GM21367 (cell line): Measurements from ENCODE around the gene TXNDC15.
A peak's percentile ranks its signal among the peaks of the same experiment; 100 is the strongest.
"Not testable (repeated sequence)": the region's sequence is repeated elsewhere in the genome, so short reads cannot be mapped to it uniquely, and the experiment has no call there.

ENCODE experiments used
- ATAC-seq: cut with Tn5 transposase; IDR thresholded peaks from one replicate; pipeline ENCODE4 v1.9.1; 2021; ENCODE audit not compliant: unreplicated experiment

Gene TXNDC15

DNA sequence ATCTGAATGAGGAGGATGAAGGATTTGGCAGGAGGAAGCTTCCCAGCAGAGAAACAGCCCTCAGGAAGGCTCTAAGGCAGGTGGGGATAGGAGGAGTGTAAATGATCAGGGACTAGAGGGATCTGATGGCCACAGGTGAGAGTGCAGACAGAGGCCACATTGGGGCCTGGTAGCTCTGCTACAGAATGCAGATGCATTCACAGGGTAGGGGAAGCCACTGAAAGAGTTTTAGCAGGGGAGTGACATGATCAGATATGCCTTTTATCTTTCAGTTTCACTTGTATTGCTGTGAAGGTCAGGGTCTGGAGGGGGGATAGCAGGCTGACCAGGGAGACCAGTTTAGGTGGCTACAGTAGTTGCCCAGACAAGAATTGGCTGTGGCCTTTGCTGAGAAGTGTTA is 3.0 kb downstream of the TXNDC15 start:
- ATAC-seq: no peak

DNA sequence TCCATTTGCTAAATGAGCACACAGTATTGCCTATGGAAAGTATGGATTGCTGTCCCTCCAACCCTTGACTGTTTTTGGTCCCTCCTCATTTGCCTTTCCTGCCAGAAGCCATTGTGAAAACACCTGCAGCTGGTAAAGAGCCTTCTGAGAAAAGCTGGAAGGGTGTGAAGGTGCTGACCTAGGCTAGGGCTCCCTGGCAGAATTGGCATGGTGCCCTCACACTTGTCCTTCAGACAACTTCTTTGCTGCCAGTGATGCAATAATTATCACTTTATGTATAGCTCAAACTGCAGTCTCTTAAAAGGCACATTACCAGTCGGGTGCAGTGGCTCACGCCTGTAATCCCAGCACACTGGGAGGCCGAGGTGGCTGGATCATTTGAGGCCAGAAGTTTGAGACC is 4.2 kb downstream of the TXNDC15 start:
- ATAC-seq: no peak

DNA sequence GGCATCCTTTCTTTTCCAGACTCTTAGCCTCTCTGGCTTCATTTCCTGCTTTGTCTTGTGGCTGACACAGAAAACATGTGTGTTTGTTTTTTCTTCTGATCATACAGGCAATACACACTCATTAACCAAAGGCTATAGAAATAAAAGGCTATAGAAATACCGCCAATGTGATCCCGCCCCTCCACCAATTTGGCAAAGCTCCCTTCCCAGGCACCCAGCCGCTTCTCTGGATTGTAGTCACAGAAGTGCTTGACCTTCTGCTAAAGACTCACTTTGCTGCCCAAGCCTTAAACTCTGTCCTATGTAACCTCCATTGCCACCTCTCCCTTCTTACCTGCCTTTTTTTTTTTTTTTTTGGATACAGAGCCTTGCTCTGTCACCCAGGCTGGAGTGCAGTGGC is 5.3 kb downstream of the TXNDC15 start:
- no peak for ATAC-seq

DNA sequence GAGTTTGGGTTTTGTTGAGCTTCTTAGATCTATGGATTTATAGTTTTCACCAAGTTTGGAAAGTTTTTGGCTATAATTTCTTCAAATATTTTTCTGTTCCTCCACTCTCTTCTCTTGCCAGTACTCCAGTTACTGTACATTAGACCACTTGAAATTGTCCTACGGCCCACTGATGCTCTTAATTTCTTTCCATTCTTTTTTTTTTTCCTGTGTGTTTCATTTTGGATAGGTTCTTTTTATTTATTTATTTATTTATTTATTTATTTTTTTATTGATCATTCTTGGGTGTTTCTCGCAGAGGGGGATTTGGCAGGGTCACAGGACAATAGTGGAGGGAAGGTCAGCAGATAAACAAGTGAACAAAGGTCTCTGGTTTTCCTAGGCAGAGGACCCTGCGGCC is 6.8 kb downstream of the TXNDC15 start:
- ATAC-seq: not testable (repeated sequence)

DNA sequence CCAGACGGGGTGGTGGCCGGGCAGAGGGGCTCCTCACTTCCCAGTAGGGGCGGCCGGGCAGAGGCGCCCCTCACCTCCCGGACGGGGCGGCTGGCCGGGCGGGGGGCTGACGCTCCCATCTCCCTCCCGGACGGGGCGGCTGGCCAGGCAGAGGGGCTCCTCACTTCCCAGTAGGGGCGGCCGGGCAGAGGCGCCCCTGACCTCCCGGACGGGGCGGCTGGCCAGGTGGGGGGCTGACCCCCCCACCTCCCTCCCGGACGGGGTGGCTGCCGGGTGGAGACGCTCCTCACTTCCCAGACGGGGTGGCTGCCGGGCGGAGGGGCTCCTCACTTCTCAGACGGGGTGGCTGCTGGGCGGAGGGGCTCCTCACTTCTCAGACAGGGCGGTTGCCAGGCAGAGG is 7.5 kb downstream of the TXNDC15 start:
- not testable (repeated sequence) for ATAC-seq

DNA sequence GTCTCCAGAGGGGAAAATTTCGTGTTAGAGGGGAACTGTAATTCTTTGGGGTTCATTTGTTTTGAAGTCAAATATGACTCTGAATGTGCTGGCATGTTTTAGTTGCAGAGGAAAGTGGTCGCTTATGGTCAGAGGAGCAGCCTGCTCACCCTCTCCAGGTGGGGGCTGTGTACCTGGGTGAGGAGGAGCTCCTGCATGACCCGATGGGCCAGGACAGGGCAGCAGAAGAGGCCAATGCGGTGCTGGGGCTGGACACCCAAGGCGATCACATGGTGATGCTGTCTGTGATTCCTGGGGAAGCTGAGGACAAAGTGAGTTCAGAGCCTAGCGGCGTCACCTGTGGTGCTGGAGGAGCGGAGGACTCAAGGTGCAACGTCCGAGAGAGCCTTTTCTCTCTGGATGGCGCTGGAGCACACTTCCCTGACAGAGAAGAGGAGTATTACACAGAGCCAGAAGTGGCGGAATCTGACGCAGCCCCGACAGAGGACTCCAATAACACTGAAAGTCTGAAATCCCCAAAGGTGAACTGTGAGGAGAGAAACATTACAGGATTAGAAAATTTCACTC is 13.5 kb downstream of the TXNDC15 start:
- ATAC-seq: no peak

DNA sequence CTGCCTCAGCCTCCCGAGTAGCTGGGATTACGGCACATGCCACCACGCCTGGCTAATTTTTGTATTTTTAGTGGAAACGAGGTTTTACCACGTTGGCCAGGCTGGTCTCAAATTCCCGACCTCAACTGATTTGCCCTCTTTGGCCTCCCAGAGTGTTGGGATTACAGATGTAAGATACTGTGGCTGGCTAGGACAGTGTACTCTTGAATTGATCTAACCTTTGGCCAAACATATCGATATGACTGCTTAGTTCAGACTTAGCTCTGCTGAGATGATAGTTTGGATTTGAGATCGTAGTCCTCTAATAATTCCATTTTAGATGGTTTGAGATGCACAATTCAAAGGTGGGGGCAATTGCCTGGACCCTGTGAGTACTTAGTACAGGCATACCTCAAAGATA is 15.2 kb downstream of the TXNDC15 start:
- no peak for ATAC-seq

DNA sequence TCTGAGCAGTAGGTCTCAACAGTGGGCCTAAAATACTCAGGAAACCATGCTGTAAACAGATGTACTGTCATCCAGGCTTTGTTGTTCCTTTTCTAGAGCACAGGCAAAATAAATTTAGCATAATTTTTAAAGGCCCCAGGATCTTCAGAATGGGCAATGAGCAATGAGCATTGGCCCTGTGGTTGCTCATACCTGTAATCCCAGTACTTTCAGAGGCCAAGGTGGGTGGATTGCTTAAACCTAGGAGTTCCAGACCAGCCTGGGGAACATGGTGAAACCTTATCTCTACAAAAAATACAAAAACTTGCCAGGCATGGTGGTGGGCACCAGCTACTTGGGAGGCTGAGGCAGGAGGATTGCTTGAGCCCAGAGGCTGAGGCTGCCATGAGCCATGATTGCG is 17.3 kb downstream of the TXNDC15 start:
- no peak for ATAC-seq

DNA sequence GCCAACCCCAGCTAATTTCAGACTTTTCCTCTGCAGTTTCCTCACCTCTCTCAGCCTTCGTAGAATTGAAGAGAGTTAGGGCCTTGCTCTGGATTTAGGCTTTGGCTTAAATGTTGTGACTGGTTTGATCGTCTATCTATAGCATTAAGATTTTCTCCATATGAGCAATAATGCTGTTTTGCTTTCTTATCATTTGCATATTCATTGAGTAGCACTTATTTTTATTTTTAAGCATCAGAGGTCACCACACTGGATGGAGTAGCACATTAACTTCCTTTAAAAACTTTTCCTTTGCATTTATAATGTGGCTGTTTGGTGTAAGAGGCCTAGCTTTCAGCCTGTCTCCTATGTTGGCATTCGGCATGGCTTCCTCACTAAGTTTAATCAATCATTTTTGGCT is 18.1 kb downstream of the TXNDC15 start:
- no peak for ATAC-seq

DNA sequence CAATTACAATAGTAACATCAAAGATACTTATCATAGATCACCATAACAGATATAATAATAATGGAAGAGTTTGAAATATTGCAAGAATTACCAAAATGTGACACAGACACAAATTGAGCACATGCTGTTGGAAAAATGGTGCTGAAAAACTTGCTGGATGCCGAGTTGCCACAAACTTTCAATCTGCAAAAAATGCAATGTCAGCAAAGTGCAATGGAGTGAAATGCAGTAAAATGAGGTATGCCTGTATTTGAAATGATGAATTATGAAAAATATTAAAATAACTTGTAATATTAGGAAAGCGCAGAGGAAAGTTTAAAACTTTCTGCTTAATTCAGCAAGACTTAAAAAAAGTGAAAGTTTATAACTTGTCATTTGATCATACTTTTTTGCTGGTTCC is 18.8 kb downstream of the TXNDC15 start:
- no peak for ATAC-seq

DNA sequence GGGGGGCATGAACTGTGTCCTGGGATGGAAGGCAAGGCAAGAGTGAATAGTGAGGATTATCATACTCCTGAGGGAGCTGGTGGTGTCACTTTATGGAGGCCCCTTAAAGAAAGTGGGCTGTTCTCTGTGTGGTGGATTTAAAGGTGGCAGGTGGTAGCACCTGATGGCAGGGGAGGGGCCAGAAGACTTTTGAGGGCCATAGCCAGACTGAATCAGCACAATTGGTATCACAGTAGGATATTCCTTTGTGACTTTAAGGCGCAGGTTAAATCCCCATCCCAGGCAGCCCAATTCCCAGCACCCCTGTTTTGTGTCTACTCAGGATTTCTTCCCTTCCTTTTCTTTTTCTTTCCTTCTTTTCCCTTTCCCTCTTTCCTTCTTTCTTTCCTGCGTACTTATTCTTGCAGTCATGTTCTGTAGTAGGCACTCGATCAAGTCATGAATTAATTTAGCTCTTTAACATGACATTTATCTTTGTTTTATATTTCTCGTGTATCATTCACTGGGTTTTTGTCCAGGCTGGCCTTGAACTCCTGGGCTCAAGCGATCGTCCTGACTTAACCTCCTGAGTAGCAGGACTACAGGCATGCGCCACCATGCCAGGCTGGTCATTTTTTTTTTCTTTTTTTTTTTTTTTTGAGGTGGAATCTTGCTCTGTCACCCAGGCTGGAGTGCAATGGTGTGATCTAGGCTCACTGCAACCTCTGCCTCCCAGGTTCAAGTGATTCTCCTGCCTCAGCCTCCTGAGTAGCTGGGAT is 19.8 kb downstream of the TXNDC15 start:
- ATAC-seq: no peak

DNA sequence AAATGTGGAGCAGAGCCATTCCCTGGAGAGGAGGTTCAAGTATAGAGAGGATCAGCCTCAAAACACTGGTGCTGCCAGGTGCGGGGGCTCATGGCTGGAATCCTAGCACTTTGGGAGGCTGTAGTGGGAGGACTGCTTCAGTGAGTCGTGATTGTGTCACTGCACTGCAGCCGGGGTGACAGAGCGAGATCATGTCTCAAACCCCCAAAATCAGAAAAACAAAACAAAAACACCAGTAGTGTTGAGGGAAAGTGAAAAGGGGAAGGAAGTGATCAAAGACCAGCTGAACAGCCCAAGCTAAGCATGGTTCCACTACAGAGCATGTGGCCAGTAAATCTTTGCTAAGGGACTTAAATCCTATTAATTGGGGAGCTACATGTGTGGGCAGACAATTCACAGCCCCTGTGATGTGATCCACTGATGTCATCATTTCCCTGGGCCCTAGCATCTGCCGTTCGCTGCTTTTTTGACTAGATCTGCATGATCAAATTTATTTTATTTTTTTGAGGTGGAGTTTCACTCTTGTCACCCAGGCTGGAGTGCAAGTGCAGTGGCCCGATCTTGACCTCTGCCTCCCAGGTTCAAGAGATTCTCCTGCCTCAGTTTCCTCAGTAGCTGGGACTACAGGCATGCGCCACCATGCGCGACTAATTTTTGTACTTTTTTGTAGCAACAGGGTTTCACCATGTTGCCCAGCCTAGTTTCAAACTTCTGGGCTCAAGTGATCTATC is 28.1 kb downstream of the TXNDC15 start:
- ATAC-seq: no peak

- peak; percentile 76 for ATAC-seq
Measured at GRCh38 chr5:134904610-134905245, 30.6 kb downstream of the TXNDC15 start, which contains the start of gene PCBD2. PCBD2 (plus strand) TSS chr5:134905131; CDS start chr5:134905140, 9 bp downstream.

DNA sequence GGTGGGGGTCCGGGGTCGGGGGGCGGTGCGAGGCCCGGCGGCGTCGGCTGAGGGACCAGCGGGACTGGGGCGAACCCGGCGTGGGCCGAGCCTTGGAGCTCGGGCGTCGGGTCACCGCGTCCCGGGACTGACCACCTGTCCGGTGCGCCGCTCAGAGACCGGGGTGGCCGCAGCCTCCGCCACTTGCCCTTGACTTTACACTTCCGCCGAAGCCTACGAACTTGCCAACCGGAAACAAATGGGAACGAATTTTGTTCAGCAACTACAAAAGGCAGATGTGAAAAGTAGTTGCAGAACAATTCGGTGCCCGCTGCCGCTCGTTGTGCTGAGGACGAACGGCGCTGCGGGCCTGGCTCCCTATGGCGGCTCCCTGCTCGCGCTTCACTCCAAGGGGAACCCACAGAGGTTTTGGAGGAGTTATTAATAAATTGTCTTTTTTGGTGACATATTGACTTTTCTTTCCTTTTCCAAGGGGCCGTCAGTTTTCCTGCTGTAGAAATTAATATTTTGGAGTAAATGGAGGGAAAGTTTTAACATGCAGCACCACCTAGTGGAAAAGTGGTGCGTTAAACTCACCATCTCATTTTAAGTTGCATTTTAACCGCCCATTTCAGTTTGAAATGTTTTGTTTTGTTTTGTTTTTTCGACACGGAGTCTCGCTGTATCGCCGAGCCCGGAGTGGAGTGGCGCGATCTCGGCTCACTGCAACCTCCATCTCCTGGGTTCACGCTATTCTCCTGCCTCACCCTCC is 31.2 kb downstream of the TXNDC15 start:
- peak; percentile 27 for ATAC-seq

GRCh38 chr5:134906811-134907210 is 32.6 kb downstream of the TXNDC15 start:
- ATAC-seq: no peak

GRCh38 chr5:134910752-134911151 is 36.6 kb downstream of the TXNDC15 start:
- not testable (repeated sequence) for ATAC-seq

- ATAC-seq: no peak
Measured at GRCh38 chr5:134911285-134912206, 37.4 kb downstream of the TXNDC15 start.

GRCh38 chr5:134913254-134913653 is 39.1 kb downstream of the TXNDC15 start:
- no peak for ATAC-seq

DNA sequence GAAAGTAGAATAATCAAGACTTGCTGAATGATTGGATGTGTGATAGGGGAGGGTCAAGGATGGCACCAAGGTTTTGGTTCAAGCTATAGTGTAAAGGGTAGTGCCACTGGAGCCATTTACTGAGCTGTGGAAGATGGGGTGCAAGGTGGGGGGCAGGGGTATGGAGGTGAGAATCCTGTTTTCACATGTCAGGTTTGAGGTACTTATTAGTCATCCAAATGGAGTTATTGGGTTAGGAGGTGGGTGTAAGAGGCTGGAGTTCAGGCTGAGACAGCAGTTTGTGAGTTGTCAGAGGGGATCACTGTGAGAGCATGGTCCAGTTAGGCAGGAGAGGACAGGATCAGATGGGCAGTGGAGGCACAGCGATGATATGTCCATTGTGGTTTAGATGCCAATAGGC is 39.6 kb downstream of the TXNDC15 start:
- no peak for ATAC-seq
